ENCODE results near the gene ERC2. TPM values are rescaled to one million over a fixed set of nuclear protein-coding genes. Genes with fewer than 3 reads are reported as not detected.

The ERC2 gene
- total RNA-seq, 4 donors from 2014 or later: 0.81 to 2.9 (median 1.6) TPM

DNA sequence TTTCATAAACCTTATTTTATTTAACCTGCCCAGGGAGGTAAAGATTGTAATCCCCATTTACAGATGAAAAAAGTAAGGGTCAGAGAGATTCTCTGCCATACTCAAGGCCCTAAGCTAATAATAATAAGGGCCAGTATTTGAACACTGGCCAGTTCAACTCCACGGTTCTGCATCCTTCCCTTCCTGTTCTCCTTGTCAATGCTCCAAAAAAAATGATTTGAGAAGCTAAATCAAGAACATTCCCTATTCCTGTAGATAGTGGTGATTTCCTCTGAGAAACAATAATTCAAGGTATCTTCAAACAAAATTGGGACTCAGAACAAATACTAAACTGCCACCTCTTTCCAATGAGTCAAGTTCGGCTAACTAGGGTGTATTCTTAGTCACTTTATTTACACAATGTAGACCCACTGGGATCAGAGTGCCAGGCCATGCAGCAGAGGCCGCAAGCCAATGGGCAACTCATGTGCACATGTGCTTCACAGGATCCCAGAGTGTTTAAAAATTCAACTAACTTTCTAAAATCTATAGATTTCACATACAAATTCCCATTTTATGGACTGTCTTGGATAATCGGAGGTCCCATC, 521.6 kb downstream of the ERC2 start:
- no peaks in the 10 kb centered on the region for H3K4me1 ChIP-seq
- H3K9me3 ChIP-seq: no peaks in the 10 kb centered on the region
- H3K36me3 ChIP-seq: no peaks in the 10 kb centered on the region
- TF ChIP-seq, protein P1, sequence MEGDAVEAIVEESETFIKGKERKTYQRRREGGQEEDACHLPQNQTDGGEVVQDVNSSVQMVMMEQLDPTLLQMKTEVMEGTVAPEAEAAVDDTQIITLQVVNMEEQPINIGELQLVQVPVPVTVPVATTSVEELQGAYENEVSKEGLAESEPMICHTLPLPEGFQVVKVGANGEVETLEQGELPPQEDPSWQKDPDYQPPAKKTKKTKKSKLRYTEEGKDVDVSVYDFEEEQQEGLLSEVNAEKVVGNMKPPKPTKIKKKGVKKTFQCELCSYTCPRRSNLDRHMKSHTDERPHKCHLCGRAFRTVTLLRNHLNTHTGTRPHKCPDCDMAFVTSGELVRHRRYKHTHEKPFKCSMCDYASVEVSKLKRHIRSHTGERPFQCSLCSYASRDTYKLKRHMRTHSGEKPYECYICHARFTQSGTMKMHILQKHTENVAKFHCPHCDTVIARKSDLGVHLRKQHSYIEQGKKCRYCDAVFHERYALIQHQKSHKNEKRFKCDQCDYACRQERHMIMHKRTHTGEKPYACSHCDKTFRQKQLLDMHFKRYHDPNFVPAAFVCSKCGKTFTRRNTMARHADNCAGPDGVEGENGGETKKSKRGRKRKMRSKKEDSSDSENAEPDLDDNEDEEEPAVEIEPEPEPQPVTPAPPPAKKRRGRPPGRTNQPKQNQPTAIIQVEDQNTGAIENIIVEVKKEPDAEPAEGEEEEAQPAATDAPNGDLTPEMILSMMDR (IDR thresholded peaks at IDR 0.05): no peak
- TF ChIP-seq EP300 (IDR thresholded peaks at IDR 0.05) (no peak), POLR2A (IDR thresholded peaks at IDR 0.05) (no peak), POLR2AphosphoS5 (IDR thresholded peaks at IDR 0.05) (no peak)
- no peak overlapping the region for H3K27ac ChIP-seq
- no peaks in the 10 kb centered on the region for H3K27me3 ChIP-seq
- no peak overlapping the region for H3K4me3 ChIP-seq
- no peak for ATAC-seq
- WGBS, 2 donors (ENCODE audit: low coverage in 1 of 2): 70 to 77% methylated on average over 4 of the region's 4 CpGs

DNA sequence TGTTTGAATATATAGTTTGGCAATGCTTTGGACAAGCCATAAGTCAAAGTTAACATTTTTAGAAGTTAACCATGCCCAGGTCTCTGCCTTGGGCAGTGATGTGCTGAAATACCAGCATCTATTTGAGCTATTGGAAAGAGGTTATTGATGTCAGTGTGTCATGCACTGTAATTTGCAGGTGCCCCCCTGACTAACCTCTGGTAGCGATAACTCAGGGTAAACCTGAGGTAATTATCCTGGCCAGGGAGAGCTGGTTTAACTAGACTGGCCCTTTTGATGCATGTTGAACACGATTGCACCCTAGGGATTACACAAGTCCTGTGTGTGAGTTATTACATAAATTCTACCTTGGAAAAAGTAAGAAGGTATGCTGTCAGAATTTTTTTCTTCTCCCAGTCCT, 525.4 kb downstream of the ERC2 start:
- H3K27ac ChIP-seq: no peak overlapping the region
- no peaks in the 10 kb centered on the region for H3K9me3 ChIP-seq
- ATAC-seq: no peak
- H3K4me3 ChIP-seq: no peak overlapping the region
- no peaks in the 10 kb centered on the region for H3K27me3 ChIP-seq
- no peaks in the 10 kb centered on the region for H3K36me3 ChIP-seq
- TF ChIP-seq, protein P1 (IDR thresholded peaks at IDR 0.05): no peak
- TF ChIP-seq EP300 (IDR thresholded peaks at IDR 0.05) (no peak), POLR2AphosphoS5 (IDR thresholded peaks at IDR 0.05) (no peak), POLR2A (IDR thresholded peaks at IDR 0.05) (no peak)
- no peaks in the 10 kb centered on the region for H3K4me1 ChIP-seq
- 94% methylated on average over 2 of the region's 2 CpGs; no CpG with 5 or more reads in 1 of the 2 donors for WGBS, 2 donors (ENCODE audit: low coverage in 1 of 2)

DNA sequence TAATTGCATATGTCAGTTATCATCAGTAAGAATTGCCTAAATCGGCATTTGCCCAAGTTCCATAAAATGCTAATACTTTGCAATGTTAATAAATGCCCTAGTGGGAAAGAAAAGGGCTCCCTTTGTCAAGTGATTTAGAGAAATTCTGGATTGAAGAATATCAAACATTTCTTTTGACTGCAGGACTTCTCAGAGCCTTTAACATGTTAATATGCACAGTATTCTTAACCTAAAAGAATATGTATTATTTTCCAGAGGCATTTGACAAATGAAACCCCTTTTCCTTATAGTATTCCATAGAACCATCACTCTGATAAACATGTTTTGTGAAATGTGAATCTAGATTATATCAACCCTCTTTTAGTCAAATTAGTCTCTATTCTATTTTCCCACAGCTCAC, 529.0 kb downstream of the ERC2 start:
- Histone ChIP-seq H3K9me3 (no peaks in the 10 kb centered on the region), H3K36me3 (no peaks in the 10 kb centered on the region), H3K4me1 (no peaks in the 10 kb centered on the region), H3K4me3 (no peak overlapping the region), H3K27ac (no peak overlapping the region), H3K27me3 (no peaks in the 10 kb centered on the region)
- ATAC-seq: no peak
- TF ChIP-seq POLR2A (IDR thresholded peaks at IDR 0.05): no peak
- TF ChIP-seq, protein P1 (IDR thresholded peaks at IDR 0.05): no peak
- no peak for TF ChIP-seq EP300 (IDR thresholded peaks at IDR 0.05)
- no peak for TF ChIP-seq POLR2AphosphoS5 (IDR thresholded peaks at IDR 0.05)
- WGBS, 2 donors (ENCODE audit: low coverage in 1 of 2): 100% methylated on average over 1 of the region's 1 CpG

DNA sequence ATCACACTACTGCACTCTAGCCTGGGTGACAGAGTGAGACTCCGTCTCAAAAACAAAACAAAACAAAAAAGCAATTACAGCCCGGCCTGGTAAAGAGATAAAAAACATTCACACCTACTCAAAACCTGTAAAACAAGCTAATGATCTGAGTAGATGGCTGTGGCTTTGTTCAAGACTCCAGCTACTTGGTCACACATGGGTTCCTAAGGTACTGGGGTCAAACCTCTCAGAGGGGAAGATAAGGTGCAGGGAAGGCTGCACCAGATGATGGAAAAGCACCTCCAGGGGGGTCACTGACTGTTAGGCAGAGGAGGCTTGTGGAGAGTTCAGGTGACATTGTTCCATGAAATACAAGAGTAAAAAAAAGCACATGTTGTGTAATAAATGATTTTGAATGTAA, 531.0 kb downstream of the ERC2 start:
- H3K36me3 ChIP-seq: no peaks in the 10 kb centered on the region
- H3K27me3 ChIP-seq: no peaks in the 10 kb centered on the region
- WGBS, 2 donors (ENCODE audit: low coverage in 1 of 2): 67% methylated on average over 2 of the region's 2 CpGs; no CpG with 5 or more reads in 1 of the 2 donors
- H3K4me1 ChIP-seq: no peaks in the 10 kb centered on the region
- H3K27ac ChIP-seq: no peak overlapping the region
- ATAC-seq: no peak
- H3K9me3 ChIP-seq: no peaks in the 10 kb centered on the region
- TF ChIP-seq EP300 (IDR thresholded peaks at IDR 0.05) (no peak), POLR2A (IDR thresholded peaks at IDR 0.05) (no peak)
- no peak overlapping the region for H3K4me3 ChIP-seq

DNA sequence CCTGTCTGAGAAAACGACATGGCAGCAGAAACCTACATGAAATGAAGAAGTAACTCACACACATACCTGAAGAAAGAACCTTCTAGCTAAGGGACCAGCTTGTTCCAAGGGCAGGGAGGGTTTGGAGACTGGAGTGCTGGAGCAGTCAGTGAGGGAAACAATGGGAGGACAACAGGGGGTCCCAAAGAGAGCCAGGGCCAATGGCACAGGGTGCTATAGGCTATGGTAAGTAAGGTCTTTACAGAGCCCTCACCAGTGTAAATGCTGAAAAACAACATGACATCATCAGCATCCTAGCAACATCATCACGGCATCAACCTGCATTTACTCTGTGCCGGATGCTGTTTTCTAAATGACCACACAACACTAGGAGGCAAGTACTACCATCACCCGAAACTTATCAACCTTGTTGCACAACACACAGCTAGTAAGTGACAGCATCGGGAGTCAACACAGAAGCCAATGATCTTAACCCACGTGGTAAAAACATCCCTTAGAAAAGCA, 531.7 kb downstream of the ERC2 start:
- H3K36me3 ChIP-seq: no peaks in the 10 kb centered on the region
- no peaks in the 10 kb centered on the region for H3K9me3 ChIP-seq
- ATAC-seq: no peak
- H3K27me3 ChIP-seq: no peaks in the 10 kb centered on the region
- WGBS, 2 donors (ENCODE audit: low coverage in 1 of 2): 76 to 80% methylated on average over 1 to 5 of the region's 6 CpGs
- no peak overlapping the region for H3K27ac ChIP-seq
- H3K4me3 ChIP-seq: no peak overlapping the region
- H3K4me1 ChIP-seq: no peaks in the 10 kb centered on the region
- TF ChIP-seq, protein P1 (IDR thresholded peaks at IDR 0.05): no peak
- no peak for TF ChIP-seq POLR2AphosphoS5 (IDR thresholded peaks at IDR 0.05)
- no peak for TF ChIP-seq EP300 (IDR thresholded peaks at IDR 0.05)
- no peak for TF ChIP-seq POLR2A (IDR thresholded peaks at IDR 0.05)
